Karpas-422 (cell line): Measurements from ENCODE around the gene CTU1. TPM values are rescaled to one million over a fixed set of nuclear protein-coding genes. Genes with fewer than 3 reads are reported as not detected.

Source experiments
- DNase-seq: peaks from one replicate; pipeline ENCODE4 v3.0.0-alpha.2; 2015
- H2AFZ ChIP-seq: fragments of 200-600 bp; sonication (generic); 2 replicates; pipeline ENCODE4 v1.6.1; 2014; ENCODE audit warnings: antibody characterized with exemption, low read length, mixed read lengths
- H3K27ac ChIP-seq: fragments of 200-600 bp; sonication (generic); 2 replicates; pipeline ENCODE4 v1.5.1; 2014; ENCODE audit warnings: mild to moderate bottlenecking, low read length, moderate library complexity
- H3K27me3 ChIP-seq: fragments of 200-600 bp; sonication (generic); 2 replicates; pipeline ENCODE4 v1.6.1; 2014; ENCODE audit warnings: low read length, mixed read lengths
- H3K36me3 ChIP-seq: fragments of 200-600 bp; sonication (generic); 2 replicates; pipeline ENCODE4 v1.6.1; 2014; ENCODE audit warnings: low read length, mixed read lengths; ENCODE audit not compliant: insufficient read depth
- H3K4me1 ChIP-seq: fragments of 200-600 bp; sonication (generic); 2 replicates; pipeline ENCODE4 v1.6.1; 2014; ENCODE audit warnings: mild to moderate bottlenecking, low read length, mixed read lengths
- H3K4me2 ChIP-seq: fragments of 200-600 bp; sonication (generic); 2 replicates; pipeline ENCODE4 v1.6.1; 2014; ENCODE audit warnings: low read length, low read depth, mild to moderate bottlenecking; ENCODE audit not compliant: poor library complexity, severe bottlenecking
- H3K4me3 ChIP-seq: fragments of 200-600 bp; sonication (generic); 2 replicates; pipeline ENCODE4 v1.5.1; 2014; ENCODE audit warnings: mild to moderate bottlenecking, antibody characterized with exemption, low read length, mixed read lengths
- H3K79me2 ChIP-seq: fragments of 200-600 bp; sonication (generic); 2 replicates; pipeline ENCODE4 v1.6.1; 2014; ENCODE audit warnings: mild to moderate bottlenecking, low read length, mixed read lengths
- H3K9ac ChIP-seq: fragments of 200-600 bp; sonication (generic); 2 replicates; pipeline ENCODE4 v1.6.0; 2014; ENCODE audit warnings: low read length
- H3K9me2 ChIP-seq: fragments of 200-600 bp; sonication (generic), shearing (Covaris generic); replicated peaks from 2 replicates; pipeline ENCODE4 v1.6.0; 2014; ENCODE audit warnings: mild to moderate bottlenecking, low read length, moderate library complexity; ENCODE audit not compliant: insufficient read depth
- H3K9me3 ChIP-seq: fragments of 300-700, 200-600 bp; sonication (generic); 2 replicates; pipeline ENCODE4 v1.6.1; 2014; ENCODE audit warnings: low read length, mixed read lengths
- H4K20me1 ChIP-seq: fragments of 200-600 bp; sonication (generic); 2 replicates; pipeline ENCODE4 v1.6.1; 2014; ENCODE audit warnings: mild to moderate bottlenecking, antibody characterized with exemption, low read length, low read depth; ENCODE audit not compliant: insufficient read depth
- total RNA-seq: library from RNA; depleted of rRNA; stranded (reverse); fragments of >200 nt; shearing (Covaris generic); gene quantifications from 2 replicates; pipeline ENCODE4 v1.2.3, GENCODE V29; 2014; ENCODE audit warnings: low replicate concordance

CTU1 gene
- total RNA-seq, 1 experiment from 2014 or later, result 3.2 TPM

- no peak overlapping the region for H3K9ac ChIP-seq
- no peak overlapping the region for H3K4me2 ChIP-seq
- DNase-seq, result no peak
- H2AFZ ChIP-seq, result no peak overlapping the region
- peaks cover 34% of the 10 kb centered on the region; the same call in 1 of the 2 replicates for H4K20me1 ChIP-seq
- no peaks in the 10 kb centered on the region for H3K4me1 ChIP-seq
- 0 out of 2 replicates have a peak, but pooled peaks cover 4% of the 10 kb centered on the region for H3K36me3 ChIP-seq
- no peaks in the 10 kb centered on the region for H3K27me3 ChIP-seq
- H3K27ac ChIP-seq, result no peak overlapping the region
- no peaks in the 10 kb centered on the region for H3K79me2 ChIP-seq
- H3K9me2 ChIP-seq, result no peaks in the 10 kb centered on the region
- H3K4me3 ChIP-seq, result no peak overlapping the region
- no peaks in the 10 kb centered on the region for H3K9me3 ChIP-seq
Observed at GRCh38 chr19:51091126-51091525, 17.1 kb downstream of the CTU1 start.

GRCh38 chr19:51090471-51090870 is 17.7 kb downstream of the CTU1 start:
- H2AFZ ChIP-seq, result no peak overlapping the region
- H3K9me3 ChIP-seq, result no peaks in the 10 kb centered on the region
- H3K4me1 ChIP-seq, result no peaks in the 10 kb centered on the region
- no peak overlapping the region for H3K4me2 ChIP-seq
- H3K27ac ChIP-seq, result no peak overlapping the region
- no peaks in the 10 kb centered on the region for H3K36me3 ChIP-seq
- H3K9me2 ChIP-seq, result no peaks in the 10 kb centered on the region
- H3K79me2 ChIP-seq, result no peaks in the 10 kb centered on the region
- H3K4me3 ChIP-seq, result no peak overlapping the region
- no peaks in the 10 kb centered on the region for H3K27me3 ChIP-seq
- no peak overlapping the region for H3K9ac ChIP-seq
- H4K20me1 ChIP-seq, result peaks cover 29% of the 10 kb centered on the region; the same call in 1 of the 2 replicates
- no peak for DNase-seq

GRCh38 chr19:51089786-51090185 is 18.4 kb downstream of the CTU1 start:
- no peaks in the 10 kb centered on the region for H3K36me3 ChIP-seq
- H3K79me2 ChIP-seq, result no peaks in the 10 kb centered on the region
- H3K4me2 ChIP-seq, result no peak overlapping the region
- H4K20me1 ChIP-seq, result peaks cover 29% of the 10 kb centered on the region; the same call in 1 of the 2 replicates
- no peaks in the 10 kb centered on the region for H3K9me2 ChIP-seq
- H3K9me3 ChIP-seq, result no peaks in the 10 kb centered on the region
- no peak overlapping the region for H3K27ac ChIP-seq
- H3K27me3 ChIP-seq, result no peaks in the 10 kb centered on the region
- no peak for DNase-seq
- H3K4me3 ChIP-seq, result no peak overlapping the region
- no peak overlapping the region for H3K9ac ChIP-seq
- no peak overlapping the region for H2AFZ ChIP-seq
- no peaks in the 10 kb centered on the region for H3K4me1 ChIP-seq

DNA sequence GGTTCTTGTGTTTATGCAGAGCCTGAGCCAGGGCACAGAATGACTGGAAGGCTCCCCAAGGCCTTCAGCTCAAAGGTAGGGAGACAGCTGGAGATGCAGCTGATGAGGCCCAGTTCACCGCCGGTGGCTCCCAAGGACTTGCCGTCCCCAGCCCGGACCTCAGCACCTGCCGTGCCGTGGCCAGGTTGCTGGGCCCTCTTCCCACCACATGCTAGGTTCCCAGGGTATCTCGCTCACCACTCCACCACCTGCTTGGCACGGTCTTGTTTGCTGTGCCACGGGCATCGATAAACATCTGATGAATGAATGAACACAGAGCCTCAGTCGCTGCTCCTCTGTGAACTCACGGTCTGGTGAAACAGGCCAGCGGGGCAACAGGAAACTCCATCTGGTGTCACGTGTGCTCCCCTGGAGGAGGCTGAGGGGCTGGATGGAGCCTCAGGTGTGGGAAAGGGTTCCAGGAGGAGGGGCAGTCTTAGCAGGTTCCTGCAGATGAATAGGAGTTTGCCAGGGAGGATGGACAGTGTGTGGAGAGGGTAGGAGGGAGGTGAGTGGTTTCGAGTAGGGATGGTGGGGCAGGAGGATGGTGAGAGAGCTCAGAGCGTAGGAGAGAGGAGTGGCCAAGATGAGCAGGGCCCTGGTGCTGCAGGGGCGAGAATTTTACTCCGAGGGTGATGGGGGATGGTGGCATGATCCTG is 21.9 kb downstream of the CTU1 start:
- no peaks in the 10 kb centered on the region for H3K4me1 ChIP-seq
- DNase-seq, result no peak
- H3K9ac ChIP-seq, result no peak overlapping the region
- no peaks in the 10 kb centered on the region for H3K27me3 ChIP-seq
- no peaks in the 10 kb centered on the region for H3K79me2 ChIP-seq
- H3K36me3 ChIP-seq, result no peaks in the 10 kb centered on the region
- H3K4me3 ChIP-seq, result no peak overlapping the region
- no peak overlapping the region for H3K27ac ChIP-seq
- H4K20me1 ChIP-seq, result 0 out of 2 replicates have a peak, but pooled peaks cover 4% of the 10 kb centered on the region
- no peak overlapping the region for H3K4me2 ChIP-seq
- H3K9me2 ChIP-seq, result no peaks in the 10 kb centered on the region
- no peaks in the 10 kb centered on the region for H3K9me3 ChIP-seq
- no peak overlapping the region for H2AFZ ChIP-seq

DNA sequence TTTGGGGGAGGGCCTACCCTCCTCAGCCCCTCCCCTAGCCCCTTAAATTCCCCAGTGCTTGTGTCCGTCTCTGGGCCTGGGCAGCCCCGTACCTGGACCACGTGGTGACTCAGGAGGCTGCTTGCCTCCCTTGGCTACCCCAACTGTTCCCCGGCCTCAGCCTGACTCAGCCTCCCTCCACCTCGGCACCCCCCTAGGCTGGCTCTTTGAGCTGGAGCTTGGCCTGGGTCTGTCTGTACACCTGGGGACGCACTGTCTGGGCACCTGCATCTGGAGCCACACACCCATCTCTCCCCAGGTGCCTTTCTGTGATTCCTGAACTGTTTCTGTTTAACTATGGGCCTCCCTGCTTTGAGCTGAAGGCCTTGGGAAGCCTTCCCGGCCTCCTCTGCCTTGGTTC is 23.7 kb downstream of the CTU1 start:
- Histone ChIP-seq H3K4me1 (no peaks in the 10 kb centered on the region), H3K27me3 (no peaks in the 10 kb centered on the region), H3K9me2 (no peaks in the 10 kb centered on the region), H3K27ac (no peak overlapping the region), H2AFZ (no peak overlapping the region), H3K4me2 (no peak overlapping the region), H3K79me2 (no peaks in the 10 kb centered on the region), H3K36me3 (no peaks in the 10 kb centered on the region), H3K4me3 (no peak overlapping the region), H3K9ac (no peak overlapping the region), H4K20me1 (0 out of 2 replicates have a peak, but pooled peaks cover 2% of the 10 kb centered on the region), H3K9me3 (no peaks in the 10 kb centered on the region)
- DNase-seq, result no peak

DNA sequence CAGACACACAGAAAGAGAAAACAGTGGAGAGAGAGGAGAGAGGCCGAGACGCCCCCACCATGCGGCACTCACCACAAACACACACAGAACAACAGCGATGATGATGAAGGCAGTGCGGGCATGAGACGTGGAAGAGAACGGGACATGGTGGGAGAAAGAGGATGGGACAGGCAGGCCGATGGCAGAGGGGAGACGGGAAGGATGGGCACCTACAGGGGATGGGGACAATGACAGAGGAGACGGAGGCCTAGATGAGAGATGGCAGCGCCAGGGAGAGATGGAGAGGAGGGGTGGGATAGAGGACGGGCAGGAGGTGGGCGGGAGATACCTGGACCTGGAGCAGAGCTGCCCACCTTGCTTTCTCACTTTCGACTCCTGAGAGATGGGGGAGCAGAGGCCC is 24.4 kb downstream of the CTU1 start:
- DNase-seq, result no peak
- no peaks in the 10 kb centered on the region for H3K36me3 ChIP-seq
- no peaks in the 10 kb centered on the region for H3K9me3 ChIP-seq
- no peak overlapping the region for H3K4me3 ChIP-seq
- no peak overlapping the region for H3K4me2 ChIP-seq
- no peaks in the 10 kb centered on the region for H4K20me1 ChIP-seq
- H2AFZ ChIP-seq, result no peak overlapping the region
- H3K4me1 ChIP-seq, result no peaks in the 10 kb centered on the region
- H3K79me2 ChIP-seq, result no peaks in the 10 kb centered on the region
- no peaks in the 10 kb centered on the region for H3K27me3 ChIP-seq
- no peak overlapping the region for H3K27ac ChIP-seq
- no peaks in the 10 kb centered on the region for H3K9me2 ChIP-seq
- H3K9ac ChIP-seq, result no peak overlapping the region

GRCh38 chr19:51083181-51083580 is 25.0 kb downstream of the CTU1 start:
- Histone ChIP-seq H3K9me3 (no peaks in the 10 kb centered on the region), H3K27me3 (no peaks in the 10 kb centered on the region), H3K36me3 (no peaks in the 10 kb centered on the region), H3K9ac (no peak overlapping the region), H3K79me2 (no peaks in the 10 kb centered on the region), H3K4me3 (no peak overlapping the region), H3K9me2 (no peaks in the 10 kb centered on the region), H4K20me1 (no peaks in the 10 kb centered on the region), H3K4me2 (no peak overlapping the region), H2AFZ (no peak overlapping the region), H3K4me1 (no peaks in the 10 kb centered on the region), H3K27ac (no peak overlapping the region)
- DNase-seq, result no peak

DNA sequence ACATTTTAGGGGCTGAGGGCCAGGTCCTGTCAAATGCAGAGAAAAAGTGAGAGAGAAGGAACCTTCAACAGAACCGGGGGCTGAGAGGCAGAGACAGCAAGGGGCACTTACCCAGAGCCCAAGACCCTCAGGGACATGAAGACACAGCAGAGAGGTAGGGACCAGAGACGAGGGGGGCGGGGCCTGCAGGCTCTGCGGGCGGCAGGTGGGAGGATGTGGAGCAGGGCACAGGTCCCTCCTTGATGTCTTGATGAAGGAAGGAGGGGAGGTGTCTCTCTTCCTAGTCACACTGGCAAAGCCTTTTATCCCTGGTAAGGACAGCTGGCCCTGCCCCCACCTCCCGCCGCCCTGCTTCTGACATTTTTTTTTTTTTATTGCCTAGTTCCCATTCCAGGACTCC is 25.6 kb downstream of the CTU1 start, which contains the start of gene KLK14:
Gene KLK14 (minus strand): TSS at position 277 of the 400 bp plus-strand sequence. CDS start 273 bp downstream, at position 4.
- H3K4me3 ChIP-seq, result no peak within 1 kb of the TSS
- H3K4me2 ChIP-seq, result no peak within 1 kb of the TSS
- H3K4me1 ChIP-seq, result no peaks in the 10 kb centered on the region
- no peak within 1 kb of the TSS for H3K9ac ChIP-seq
- H2AFZ ChIP-seq, result no peak within 1 kb of the TSS
- H3K27ac ChIP-seq, result no peak within 1 kb of the TSS
- no peaks in the 10 kb centered on the region for H4K20me1 ChIP-seq
- no peaks in the 10 kb centered on the region for H3K27me3 ChIP-seq
- no peaks in the 10 kb centered on the region for H3K9me2 ChIP-seq
- H3K36me3 ChIP-seq, result no peaks in the 10 kb centered on the region
- no peaks in the 10 kb centered on the region for H3K79me2 ChIP-seq
- no peak for DNase-seq
- H3K9me3 ChIP-seq, result no peaks in the 10 kb centered on the region
